DOHH2 (cell line): ENCODE measurements around the gene DCAF12L1.

Experiments
- H3F3A ChIP-seq: fragments of 200-600 bp; sonication (generic), shearing (Covaris generic); 2 replicates; pipeline ENCODE4 v1.6.0; 2016; ENCODE audit warnings: antibody characterized with exemption, mild to moderate bottlenecking; ENCODE audit not compliant: control insufficient read depth, insufficient read depth
- H3K27ac ChIP-seq: fragments of 200-600 bp; sonication (generic); 2 replicates; pipeline ENCODE4 v1.5.1; 2014; ENCODE audit warnings: low read depth, mild to moderate bottlenecking, low read length, moderate library complexity
- H3K27me3 ChIP-seq: fragments of 200-600 bp; sonication (generic); 2 replicates; pipeline ENCODE4 v1.6.1; 2014; ENCODE audit warnings: mild to moderate bottlenecking, low read length, mixed read lengths; ENCODE audit not compliant: control insufficient read depth
- H3K36me3 ChIP-seq: fragments of 200-600 bp; sonication (generic); 2 replicates; pipeline ENCODE4 v1.6.1; 2014; ENCODE audit warnings: mild to moderate bottlenecking, low read length, moderate library complexity, mixed read lengths; ENCODE audit not compliant: control insufficient read depth
- H3K4me1 ChIP-seq: fragments of 200-600 bp; sonication (generic); 2 replicates; pipeline ENCODE4 v1.6.1; 2014; ENCODE audit warnings: mild to moderate bottlenecking, low read length, mixed read lengths; ENCODE audit not compliant: control insufficient read depth
- H3K4me2 ChIP-seq: fragments of 200-600 bp; sonication (generic); 2 replicates; pipeline ENCODE4 v1.6.0; 2014; ENCODE audit warnings: mild to moderate bottlenecking, low read length, moderate library complexity
- H3K4me3 ChIP-seq: fragments of 200-600 bp; sonication (generic); 2 replicates; pipeline ENCODE4 v1.5.1; 2014; ENCODE audit warnings: mild to moderate bottlenecking, low read length, mixed read lengths
- H3K79me2 ChIP-seq: fragments of 200-600 bp; sonication (generic); 2 replicates; pipeline ENCODE4 v1.6.1; 2014; ENCODE audit warnings: mild to moderate bottlenecking, low read length, mixed read lengths; ENCODE audit not compliant: control insufficient read depth
- H3K9me2 ChIP-seq: fragments of 200-600 bp; sonication (generic); replicated peaks from 2 replicates; pipeline ENCODE4 v1.6.1; 2014; ENCODE audit warnings: mild to moderate bottlenecking, low read length, mixed read lengths; ENCODE audit not compliant: control insufficient read depth
- H3K9me3 ChIP-seq: fragments of 200-600 bp; sonication (generic); 2 replicates; pipeline ENCODE4 v1.6.1; 2014; ENCODE audit warnings: antibody characterized with exemption, low read length, mixed read lengths; ENCODE audit not compliant: control insufficient read depth, insufficient read depth
- H4K20me1 ChIP-seq: fragments of 200-600 bp; sonication (generic); 2 replicates; pipeline ENCODE4 v1.6.0; 2014; ENCODE audit warnings: low read depth, mild to moderate bottlenecking, antibody characterized with exemption, low read length, moderate library complexity; ENCODE audit not compliant: control insufficient read depth, insufficient read depth
- EZH2phosphoT487 ChIP-seq: fragments of 200-600 bp; sonication (generic); IDR thresholded peaks from 2 replicates; pipeline ENCODE4 v1.6.1; 2017; ENCODE audit warnings: borderline replicate concordance, mild to moderate bottlenecking, antibody characterized with exemption, low read length, moderate library complexity, mixed read lengths
- TF ChIP-seq, protein P1 (sequence below): fragments of 200-600 bp; sonication (generic); IDR thresholded peaks from one replicate; pipeline ENCODE4 v1.5.1; 2014; ENCODE audit warnings: antibody characterized with exemption, mild to moderate bottlenecking, low read depth, low read length; ENCODE audit not compliant: poor library complexity, severe bottlenecking

The DCAF12L1 gene

DNA sequence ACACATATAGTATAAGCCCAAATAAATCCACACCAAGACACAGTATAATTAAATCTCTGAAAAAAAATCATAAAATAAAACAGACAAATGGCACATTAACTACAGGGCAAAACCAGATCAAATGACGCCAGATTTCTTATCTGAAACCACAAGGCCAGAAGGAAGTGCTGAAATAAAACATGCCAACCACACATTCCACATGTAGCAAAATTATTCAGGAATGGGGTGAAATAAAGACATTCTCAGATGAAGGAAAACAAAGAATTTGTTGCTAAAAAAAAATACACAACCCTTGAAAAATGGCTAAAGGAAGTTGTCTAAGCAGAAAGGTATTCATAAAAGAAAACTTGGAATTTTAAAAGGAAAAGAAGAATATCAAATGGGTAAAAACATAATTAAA is 4.5 kb upstream of the DCAF12L1 start:
- H3F3A ChIP-seq, result no peaks in the 10 kb centered on the region
- no peaks in the 10 kb centered on the region for H3K36me3 ChIP-seq
- no peaks in the 10 kb centered on the region for H3K9me2 ChIP-seq
- no peaks in the 10 kb centered on the region for H3K4me1 ChIP-seq
- H3K4me3 ChIP-seq, result no peak overlapping the region
- no peaks in the 10 kb centered on the region for H3K79me2 ChIP-seq
- no peak overlapping the region for H3K27ac ChIP-seq
- no peak overlapping the region for H3K4me2 ChIP-seq
- no peaks in the 10 kb centered on the region for H3K27me3 ChIP-seq
- TF ChIP-seq EZH2phosphoT487, result no peak
- TF ChIP-seq, protein P1, sequence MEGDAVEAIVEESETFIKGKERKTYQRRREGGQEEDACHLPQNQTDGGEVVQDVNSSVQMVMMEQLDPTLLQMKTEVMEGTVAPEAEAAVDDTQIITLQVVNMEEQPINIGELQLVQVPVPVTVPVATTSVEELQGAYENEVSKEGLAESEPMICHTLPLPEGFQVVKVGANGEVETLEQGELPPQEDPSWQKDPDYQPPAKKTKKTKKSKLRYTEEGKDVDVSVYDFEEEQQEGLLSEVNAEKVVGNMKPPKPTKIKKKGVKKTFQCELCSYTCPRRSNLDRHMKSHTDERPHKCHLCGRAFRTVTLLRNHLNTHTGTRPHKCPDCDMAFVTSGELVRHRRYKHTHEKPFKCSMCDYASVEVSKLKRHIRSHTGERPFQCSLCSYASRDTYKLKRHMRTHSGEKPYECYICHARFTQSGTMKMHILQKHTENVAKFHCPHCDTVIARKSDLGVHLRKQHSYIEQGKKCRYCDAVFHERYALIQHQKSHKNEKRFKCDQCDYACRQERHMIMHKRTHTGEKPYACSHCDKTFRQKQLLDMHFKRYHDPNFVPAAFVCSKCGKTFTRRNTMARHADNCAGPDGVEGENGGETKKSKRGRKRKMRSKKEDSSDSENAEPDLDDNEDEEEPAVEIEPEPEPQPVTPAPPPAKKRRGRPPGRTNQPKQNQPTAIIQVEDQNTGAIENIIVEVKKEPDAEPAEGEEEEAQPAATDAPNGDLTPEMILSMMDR, result no peak
- H4K20me1 ChIP-seq, result no peaks in the 10 kb centered on the region
- H3K9me3 ChIP-seq, result no peaks in the 10 kb centered on the region

DNA sequence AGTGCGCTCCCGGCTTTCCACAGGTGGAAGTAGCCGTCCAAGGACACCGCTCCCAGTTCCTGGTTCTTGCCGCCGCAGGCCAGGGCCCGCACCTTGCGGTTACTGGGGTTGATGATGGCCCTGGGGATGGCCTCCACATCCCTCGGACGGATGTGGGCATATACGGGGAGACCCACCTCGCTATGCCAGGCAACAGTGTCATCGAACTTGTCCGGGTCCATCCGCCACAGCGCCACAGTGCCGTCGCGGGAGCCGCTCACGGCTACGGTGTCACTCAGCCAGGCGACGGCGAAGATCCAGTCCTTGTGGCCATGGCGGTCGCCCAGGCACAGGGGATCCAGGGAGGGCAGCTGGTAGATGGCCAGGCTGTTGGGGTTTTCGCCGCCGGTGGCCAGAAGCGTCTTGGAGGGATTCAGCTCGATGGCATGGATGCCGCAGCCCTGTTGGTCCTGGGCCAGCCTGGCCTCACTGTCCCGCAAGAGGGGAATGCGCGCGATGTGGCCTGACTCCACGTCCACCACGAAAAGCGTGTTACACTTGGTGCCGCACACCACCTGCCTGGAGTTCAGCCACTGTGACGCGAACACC is 795 bp downstream of the DCAF12L1 start:
- no peaks in the 10 kb centered on the region for H3K9me2 ChIP-seq
- no peaks in the 10 kb centered on the region for H4K20me1 ChIP-seq
- no peaks in the 10 kb centered on the region for H3F3A ChIP-seq
- H3K36me3 ChIP-seq, result no peaks in the 10 kb centered on the region
- H3K27me3 ChIP-seq, result no peaks in the 10 kb centered on the region
- H3K4me2 ChIP-seq, result no peak overlapping the region
- H3K4me3 ChIP-seq, result no peak overlapping the region
- no peaks in the 10 kb centered on the region for H3K4me1 ChIP-seq
- no peaks in the 10 kb centered on the region for H3K9me3 ChIP-seq
- TF ChIP-seq, protein P1, result no peak
- no peaks in the 10 kb centered on the region for H3K79me2 ChIP-seq
- H3K27ac ChIP-seq, result no peak overlapping the region

DNA sequence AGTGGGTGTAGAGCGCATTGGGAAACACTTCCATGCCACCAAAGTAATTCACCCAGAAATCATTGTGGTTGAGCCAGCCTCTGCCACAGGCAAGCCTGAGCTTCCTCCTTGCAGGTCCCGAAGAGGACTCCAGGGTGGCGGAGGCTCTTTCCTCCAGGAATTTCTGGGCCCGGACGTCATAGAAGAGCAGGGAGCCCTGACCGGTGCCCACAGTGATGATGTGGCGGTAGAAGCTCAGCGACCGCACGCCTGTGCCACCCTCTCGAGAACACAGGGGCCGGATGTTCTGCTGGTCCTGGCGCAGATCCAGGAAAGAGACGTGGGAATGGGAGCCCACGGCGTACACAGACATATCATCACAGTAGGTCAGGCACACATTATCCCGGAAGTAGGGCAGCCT is 1.3 kb downstream of the DCAF12L1 start:
- Histone ChIP-seq H4K20me1 (no peaks in the 10 kb centered on the region), H3K79me2 (no peaks in the 10 kb centered on the region), H3K4me2 (no peak overlapping the region), H3K27ac (no peak overlapping the region), H3K27me3 (no peaks in the 10 kb centered on the region), H3K9me3 (no peaks in the 10 kb centered on the region), H3K4me3 (no peak overlapping the region), H3F3A (no peaks in the 10 kb centered on the region), H3K4me1 (no peaks in the 10 kb centered on the region), H3K36me3 (no peaks in the 10 kb centered on the region), H3K9me2 (no peaks in the 10 kb centered on the region)
- TF ChIP-seq, protein P1, result no peak
- no peak for TF ChIP-seq EZH2phosphoT487
